Loucy (cell line): ENCODE results near the gene PDE3B.

Experiments used
- EZH2phosphoT487 ChIP-seq: fragments of 200-600 bp; IDR thresholded peaks from 2 replicates; pipeline ENCODE4 v1.6.1; 2018; ENCODE audit warnings: antibody characterized with exemption, mild to moderate bottlenecking, moderate library complexity, borderline replicate concordance
- TF ChIP-seq, protein P1 (sequence below): fragments of 200-600 bp; sonication (generic); conservative IDR thresholded peaks from 2 replicates; pipeline ENCODE4 v1.5.1; 2014; ENCODE audit warnings: mild to moderate bottlenecking, antibody characterized with exemption, low read length

DNA sequence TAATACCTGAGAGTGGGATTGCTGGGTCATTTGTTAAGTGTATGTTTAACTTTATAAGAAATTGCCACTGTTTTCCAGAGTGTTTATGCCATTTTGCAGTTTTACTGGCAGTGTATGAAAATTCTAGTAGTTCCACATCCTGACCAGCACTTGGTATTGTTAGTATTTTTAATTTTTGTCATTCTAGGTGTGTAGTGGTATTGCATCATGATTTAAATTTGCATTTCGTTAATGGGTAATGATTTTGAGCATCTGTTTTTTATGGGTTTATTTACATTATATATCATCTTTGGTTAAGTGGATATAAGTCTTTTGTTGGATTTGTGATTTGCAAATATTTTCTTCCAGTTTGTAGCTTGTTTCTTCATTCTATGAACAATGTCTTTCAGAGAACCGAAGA is 34.7 kb downstream of the PDE3B start:
- TF ChIP-seq, protein P1, sequence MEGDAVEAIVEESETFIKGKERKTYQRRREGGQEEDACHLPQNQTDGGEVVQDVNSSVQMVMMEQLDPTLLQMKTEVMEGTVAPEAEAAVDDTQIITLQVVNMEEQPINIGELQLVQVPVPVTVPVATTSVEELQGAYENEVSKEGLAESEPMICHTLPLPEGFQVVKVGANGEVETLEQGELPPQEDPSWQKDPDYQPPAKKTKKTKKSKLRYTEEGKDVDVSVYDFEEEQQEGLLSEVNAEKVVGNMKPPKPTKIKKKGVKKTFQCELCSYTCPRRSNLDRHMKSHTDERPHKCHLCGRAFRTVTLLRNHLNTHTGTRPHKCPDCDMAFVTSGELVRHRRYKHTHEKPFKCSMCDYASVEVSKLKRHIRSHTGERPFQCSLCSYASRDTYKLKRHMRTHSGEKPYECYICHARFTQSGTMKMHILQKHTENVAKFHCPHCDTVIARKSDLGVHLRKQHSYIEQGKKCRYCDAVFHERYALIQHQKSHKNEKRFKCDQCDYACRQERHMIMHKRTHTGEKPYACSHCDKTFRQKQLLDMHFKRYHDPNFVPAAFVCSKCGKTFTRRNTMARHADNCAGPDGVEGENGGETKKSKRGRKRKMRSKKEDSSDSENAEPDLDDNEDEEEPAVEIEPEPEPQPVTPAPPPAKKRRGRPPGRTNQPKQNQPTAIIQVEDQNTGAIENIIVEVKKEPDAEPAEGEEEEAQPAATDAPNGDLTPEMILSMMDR, result no peak
- TF ChIP-seq EZH2phosphoT487, result no peak
